Glomerular visceral epithelial cell (primary cell): ENCODE data around the gene PLSCR3.
A peak's percentile ranks its signal among the peaks of the same experiment; 100 is the strongest.

ENCODE experiments used
- DNase-seq: peaks from one replicate; pipeline ENCODE4 v3.0.0-alpha.2; 2016; ENCODE audit errors: extremely low spot score

Gene PLSCR3

GRCh38 chr17:7394452-7395191 is at the start of gene PLSCR3:
PLSCR3 (minus strand) TSS chr17:7394525; CDS start chr17:7394110, 415 bp downstream.
- peak; percentile 92 for DNase-seq

GRCh38 chr17:7443499-7444485 is 49.5 kb upstream of the PLSCR3 start:
- DNase-seq = peak; percentile 33

GRCh38 chr17:7442142-7442541 is 47.8 kb upstream of the PLSCR3 start:
- no peak for DNase-seq

DNA sequence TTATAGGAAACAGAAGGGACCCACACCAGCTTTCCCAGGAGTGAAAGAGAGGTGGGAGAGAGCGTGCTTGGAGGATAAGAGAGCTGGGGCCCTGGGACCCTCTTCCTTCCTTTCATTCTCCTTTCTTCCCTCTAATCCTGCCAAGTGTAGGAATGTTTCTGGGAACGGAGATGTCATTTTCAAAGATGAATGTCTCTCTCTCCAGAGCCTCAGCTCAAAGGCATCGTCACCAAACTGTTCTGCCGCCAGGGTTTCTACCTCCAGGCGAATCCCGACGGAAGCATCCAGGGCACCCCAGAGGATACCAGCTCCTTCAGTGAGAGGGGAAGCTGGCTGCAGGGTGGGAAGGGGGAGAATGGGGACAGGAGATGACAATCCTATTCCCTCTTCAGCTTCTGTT is 46.9 kb upstream of the PLSCR3 start:
- DNase-seq = no peak

DNA sequence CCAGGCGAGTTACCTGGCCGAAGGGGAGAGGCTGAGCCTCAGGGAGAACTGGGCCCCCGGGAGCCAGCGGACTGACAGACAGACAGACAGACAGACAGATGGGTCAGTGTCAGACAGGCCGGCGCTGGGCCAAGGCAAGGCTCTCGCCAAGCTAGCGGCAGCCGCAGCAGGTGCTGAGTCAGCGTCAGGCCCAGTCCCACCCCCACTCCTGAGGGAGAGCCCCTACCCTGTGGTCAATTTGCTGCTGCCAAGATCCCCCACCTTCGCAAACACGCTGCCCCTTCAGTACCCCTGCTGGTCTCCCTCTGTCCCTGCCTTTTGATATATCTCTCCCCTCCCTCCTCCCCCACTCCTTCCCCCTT is 46.5 kb upstream of the PLSCR3 start:
- DNase-seq = peak; percentile 71

- DNase-seq = peak; percentile 71
These were observed 45.9 kb upstream of the PLSCR3 start for GRCh38 chr17:7440113-7440833.

- DNase-seq = no peak
These were observed 45.3 kb upstream of the PLSCR3 start, which contains the start of gene FGF11 for GRCh38 chr17:7439462-7440112. FGF11 (plus strand) TSS chr17:7439512; CDS start chr17:7439621, 109 bp downstream.

GRCh38 chr17:7438656-7439460 is 44.5 kb upstream of the PLSCR3 start:
- no peak for DNase-seq

DNA sequence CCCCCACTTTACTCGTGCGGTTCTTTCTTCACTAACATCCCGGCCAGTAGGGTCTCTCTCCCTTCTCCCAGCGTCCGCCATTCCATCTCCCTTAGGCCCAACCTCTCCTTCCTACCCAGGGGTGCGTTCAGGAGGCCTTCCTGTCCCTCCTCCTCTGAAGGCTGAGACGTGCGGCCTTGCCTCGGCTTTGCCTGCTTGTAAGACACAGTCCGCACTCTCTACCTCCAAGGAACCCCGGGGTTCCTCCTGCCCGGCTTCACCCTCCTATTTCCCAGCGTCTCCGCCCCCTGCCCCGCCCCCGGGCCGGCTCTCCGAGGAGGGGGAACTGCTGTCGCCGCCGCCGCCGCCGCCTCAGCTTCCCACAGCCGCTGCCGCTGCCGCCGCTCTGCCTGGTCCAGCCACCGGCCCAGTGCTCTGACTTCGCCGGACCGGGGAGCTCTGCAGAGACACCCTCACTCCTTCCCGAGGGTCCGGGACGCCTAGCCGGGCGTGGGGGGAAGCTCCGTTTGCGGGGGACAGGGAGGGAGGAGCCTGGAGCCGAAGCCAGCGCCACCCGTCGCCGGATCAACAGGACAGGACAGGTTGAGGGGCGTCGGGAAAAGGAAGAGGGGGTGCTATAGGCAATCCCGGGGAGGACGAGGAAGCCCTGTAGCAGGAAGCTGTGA is 43.8 kb upstream of the PLSCR3 start:
- DNase-seq = no peak

DNA sequence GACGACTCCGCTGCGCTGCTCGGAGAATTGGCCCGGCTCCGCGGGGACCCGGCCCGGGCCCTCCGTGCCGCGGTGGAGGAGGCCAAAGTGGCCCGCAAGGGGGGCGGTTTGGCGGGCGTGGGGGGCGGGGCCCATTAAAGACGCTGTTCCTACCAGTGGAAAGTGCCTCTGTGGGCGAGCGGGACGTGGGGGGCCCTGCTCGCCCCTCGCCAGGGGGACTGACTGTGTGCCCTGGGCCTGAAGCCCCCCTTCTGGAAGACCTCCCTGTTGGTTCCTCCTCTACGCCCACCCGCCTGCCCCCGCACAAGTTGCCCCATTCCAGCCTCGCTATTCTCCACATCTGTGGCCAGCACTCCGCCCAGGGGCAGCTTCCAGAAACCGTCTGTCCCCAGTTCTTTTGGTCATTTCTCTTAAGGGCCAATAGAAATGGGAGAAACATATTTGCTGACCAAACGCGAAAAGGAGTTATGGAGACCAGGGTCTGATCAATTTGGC is 43.1 kb upstream of the PLSCR3 start:
- DNase-seq = no peak

GRCh38 chr17:7436556-7437368 is 42.4 kb upstream of the PLSCR3 start:
- DNase-seq = peak; percentile 86

GRCh38 chr17:7435676-7436555 is 41.6 kb upstream of the PLSCR3 start:
- peak; percentile 60 for DNase-seq

DNA sequence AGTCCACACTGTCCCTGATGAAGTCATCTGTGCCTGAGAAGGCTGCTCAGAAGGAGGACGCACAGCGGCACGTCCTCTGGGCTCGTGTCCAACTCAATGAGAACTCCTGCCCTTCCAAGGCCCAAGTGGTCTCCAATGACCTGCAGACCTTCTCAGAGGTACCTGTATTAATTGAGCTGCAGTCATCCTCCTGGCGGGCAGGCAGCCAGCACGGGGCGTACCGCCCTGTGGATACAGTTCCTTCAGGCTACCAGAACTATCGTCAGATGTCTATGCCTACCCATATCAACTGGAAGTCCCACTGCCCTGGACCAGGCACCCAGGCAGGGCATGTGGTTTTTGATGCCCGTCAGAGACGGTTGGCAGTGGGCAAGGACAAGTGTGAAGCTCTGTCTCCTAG is 38.0 kb upstream of the PLSCR3 start:
- no peak for DNase-seq

DNA sequence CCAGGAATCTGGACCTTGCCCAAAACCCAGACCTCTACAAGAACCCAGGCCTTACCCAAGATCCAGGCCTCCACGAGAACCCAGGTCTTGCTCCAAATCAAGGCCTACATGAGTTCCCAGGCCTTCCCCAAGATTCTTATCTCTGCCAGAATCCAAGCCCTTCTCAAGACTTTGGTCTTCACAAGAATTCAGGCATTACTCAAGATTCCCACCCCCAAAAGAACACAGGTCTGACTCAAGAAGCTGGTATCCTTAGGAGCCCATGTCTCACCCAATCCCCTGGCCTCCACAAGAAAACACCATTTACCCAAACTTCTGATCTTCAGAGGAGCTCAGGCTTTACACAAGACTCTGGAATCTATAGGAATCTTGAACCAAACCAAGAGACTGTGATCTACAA is 36.9 kb upstream of the PLSCR3 start:
- no peak for DNase-seq

- no peak for DNase-seq
These were observed 35.4 kb upstream of the PLSCR3 start for GRCh38 chr17:7429722-7430121.

DNA sequence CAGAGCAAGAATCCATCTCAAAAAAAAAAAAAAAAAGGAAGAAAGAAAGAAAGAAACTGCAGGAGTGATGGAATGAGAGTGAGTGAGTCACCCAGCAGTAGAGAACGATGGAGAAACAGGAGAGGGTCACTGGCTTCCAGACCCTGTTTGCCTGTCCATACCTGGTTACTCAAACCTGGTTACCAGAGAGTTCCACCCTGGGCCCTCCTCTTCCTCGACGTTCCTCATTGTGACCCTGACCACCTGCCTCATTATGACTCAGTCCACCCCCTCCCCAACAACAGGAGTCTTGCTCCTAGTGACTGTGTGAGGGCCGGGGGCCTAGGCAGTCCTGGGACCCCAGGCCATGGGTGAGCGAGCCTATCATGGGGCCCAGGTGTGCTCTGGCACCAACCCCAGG is 34.2 kb upstream of the PLSCR3 start, which contains the start of gene SPEM3:
Gene SPEM3, plus strand, starts transcription at position 301 of the 400 bp plus-strand sequence. Its CDS starts 46 bp downstream, at position 347.
- DNase-seq = no peak

DNA sequence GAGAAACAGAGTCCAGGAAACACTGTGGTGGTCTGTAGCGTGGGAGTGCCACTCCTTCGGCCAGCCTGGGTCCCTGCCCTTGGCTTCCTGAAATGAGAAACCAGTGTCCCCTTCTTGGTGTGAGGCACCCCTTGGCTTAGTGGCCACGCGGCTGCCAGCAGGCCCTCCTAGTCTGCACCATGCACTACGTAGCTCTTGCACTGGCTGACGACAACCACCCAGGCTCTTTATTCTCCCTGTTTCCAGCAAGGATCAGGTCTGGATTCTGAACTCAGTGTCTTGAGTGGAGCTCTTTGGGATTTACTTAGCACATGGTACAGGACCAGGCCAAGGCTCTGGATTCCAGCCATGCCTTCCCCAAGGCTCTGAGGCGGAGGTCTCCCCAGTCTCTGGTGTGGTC is 33.2 kb upstream of the PLSCR3 start:
- no peak for DNase-seq
